Measurements from ENCODE around the gene ARHGAP30. TPM values are rescaled to one million over a fixed set of nuclear protein-coding genes. Genes with fewer than 3 reads are reported as not detected.
A peak's percentile ranks its signal among the peaks of the same experiment; 100 is the strongest.

ARHGAP30 gene
- total RNA-seq, 1 donor from 2014 or later: 26.0 TPM

DNA sequence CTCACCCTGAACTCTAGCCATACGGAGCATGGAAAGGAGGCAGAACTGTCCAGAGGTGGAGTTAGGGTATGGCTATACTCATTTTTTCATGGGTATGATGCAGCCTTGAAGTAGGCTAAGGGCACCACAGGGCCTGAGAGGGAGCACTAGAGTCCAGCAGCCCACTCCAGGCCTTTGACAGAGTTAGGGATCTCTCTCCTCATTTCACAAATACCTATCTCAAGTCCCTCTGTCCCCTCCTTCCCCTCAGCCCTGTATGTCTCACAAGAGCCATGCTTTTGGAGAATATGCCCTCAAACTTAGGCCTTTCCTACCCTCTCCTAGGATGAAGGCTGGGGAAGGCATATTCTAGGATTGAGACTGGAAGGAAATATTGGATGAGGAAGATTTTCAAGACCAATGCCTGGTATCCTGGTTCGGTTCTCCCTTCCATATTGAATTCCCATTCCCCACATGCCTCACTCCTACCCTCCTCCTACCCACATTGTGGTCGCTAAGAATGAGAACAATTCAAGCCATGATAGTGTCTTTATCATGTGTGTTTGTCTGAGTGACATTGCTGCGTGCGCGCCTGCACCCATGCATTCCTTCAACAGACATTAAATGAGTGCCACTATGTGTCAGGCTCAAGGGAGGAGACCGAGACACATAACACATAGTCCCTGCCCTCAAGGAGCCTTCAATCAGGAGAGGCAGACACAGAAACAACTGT, 22.3 kb upstream of the ARHGAP30 start:
- DNase-seq (ENCODE audit: low spot score): peak; percentile 33

DNA sequence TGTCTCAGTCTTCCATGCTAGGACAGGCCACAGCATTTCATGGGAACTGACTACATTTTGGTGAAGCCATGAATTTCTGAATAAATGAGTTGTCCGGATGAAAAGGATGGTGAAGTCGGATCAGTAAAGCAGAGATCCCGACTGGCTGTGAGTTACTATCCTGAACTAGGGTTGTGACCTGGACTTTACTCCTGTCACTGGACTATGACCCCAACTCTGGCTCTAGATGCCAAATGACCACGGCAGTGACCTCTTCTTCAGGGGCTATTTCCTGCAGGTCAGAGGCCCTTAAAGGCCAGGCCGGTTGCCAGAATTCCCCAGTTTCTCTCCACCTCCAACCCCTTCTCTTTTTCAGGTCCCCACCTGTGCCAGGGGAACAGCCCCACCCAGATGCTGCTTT, 21.4 kb upstream of the ARHGAP30 start:
- DNase-seq (ENCODE audit: low spot score): peak; percentile 59

- no peak for DNase-seq (ENCODE audit: low spot score)
Observed at GRCh38 chr1:161090617-161091016, 20.9 kb upstream of the ARHGAP30 start.

- peak; percentile 3 for DNase-seq (ENCODE audit: low spot score)
Observed at GRCh38 chr1:161089938-161090337, 20.2 kb upstream of the ARHGAP30 start.

DNA sequence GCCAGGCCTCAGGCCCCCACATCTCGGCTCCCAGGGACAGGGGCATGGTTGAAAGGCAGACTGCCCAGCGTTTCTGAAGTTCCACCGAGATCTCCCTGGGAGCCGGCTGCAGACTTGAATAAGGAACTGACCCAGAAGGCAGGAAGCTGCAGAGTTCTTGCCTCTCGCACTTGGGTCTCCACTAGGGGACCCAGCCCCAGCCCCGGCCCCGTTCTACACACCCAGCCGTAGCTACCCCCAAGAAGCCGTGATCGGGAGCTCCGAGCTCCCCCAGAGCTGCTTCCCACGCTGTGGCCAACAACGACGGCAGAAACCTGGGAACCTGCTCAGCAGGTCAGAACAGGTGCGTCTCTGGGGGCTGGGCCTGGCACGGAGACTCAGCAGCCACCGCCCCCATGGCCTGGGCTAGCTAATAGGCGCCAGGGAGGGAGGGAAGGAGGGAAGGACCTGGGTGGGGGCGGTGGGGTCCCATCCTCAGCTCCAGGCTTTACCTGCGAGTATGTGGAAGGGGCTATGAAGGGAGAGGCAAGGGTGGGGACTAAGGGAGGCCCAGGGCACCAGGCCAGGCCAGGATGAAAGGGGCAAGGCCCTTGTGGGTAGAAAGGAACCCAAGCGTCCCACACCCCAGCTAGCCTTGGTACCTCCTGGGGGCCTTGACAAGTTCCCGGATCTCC, 19.7 kb upstream of the ARHGAP30 start, which contains the start of gene NECTIN4:
Gene NECTIN4 (minus strand): TSS at position 308 of the 674 bp plus-strand sequence. CDS start 262 bp downstream, at position 46.
- peak; percentile 69 for DNase-seq (ENCODE audit: low spot score)

DNA sequence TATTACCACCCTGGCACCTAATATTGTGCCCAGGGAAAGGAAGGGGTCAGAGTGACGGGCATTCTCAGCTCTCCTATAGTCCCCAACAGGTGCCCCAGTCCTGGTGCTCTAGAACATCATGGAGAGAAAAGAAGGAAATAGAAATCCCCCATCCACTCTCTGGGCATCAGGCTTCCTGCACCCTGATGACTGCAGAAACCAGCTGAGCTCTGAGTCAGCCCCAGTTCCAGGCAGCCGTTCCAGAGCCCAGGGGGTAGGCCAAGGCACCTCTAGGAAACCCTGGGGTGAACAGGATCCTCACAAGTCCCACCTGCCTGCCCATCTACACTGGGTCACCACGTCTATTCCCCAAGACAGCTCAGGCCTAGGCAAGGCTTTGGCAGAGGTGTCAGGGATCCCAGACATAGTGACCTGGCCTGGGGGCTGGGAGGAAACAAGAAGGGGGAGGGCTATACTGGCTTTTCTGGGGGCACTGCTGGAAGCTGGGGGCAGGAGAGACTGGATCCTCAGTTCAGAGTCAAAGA, 19.0 kb upstream of the ARHGAP30 start:
- DNase-seq (ENCODE audit: low spot score): no peak

GRCh38 chr1:161086457-161086856, 16.8 kb upstream of the ARHGAP30 start:
- DNase-seq (ENCODE audit: low spot score): no peak

- no peak for DNase-seq (ENCODE audit: low spot score)
Observed at GRCh38 chr1:161085165-161085564, 15.5 kb upstream of the ARHGAP30 start.

DNA sequence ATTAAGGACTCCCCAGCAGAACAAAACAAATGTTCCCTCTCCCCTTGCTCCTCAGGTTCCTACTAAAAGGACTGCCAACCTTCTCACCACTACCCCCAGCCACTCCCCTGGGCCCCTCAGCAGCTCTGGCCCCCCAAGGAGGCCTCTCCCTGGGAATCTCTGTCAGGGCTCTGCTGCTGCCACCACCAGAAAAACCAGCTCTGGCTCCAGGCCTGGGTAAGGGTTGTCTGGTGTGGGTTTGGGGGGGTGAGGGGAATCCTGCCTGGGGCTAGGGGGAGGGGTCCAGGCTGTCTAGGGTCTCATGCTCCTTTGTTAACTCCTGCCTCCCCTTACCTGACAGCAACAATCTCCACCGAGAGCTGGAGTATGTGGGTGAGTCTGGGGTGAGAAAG, 14.9 kb upstream of the ARHGAP30 start:
- no peak for DNase-seq (ENCODE audit: low spot score)

DNA sequence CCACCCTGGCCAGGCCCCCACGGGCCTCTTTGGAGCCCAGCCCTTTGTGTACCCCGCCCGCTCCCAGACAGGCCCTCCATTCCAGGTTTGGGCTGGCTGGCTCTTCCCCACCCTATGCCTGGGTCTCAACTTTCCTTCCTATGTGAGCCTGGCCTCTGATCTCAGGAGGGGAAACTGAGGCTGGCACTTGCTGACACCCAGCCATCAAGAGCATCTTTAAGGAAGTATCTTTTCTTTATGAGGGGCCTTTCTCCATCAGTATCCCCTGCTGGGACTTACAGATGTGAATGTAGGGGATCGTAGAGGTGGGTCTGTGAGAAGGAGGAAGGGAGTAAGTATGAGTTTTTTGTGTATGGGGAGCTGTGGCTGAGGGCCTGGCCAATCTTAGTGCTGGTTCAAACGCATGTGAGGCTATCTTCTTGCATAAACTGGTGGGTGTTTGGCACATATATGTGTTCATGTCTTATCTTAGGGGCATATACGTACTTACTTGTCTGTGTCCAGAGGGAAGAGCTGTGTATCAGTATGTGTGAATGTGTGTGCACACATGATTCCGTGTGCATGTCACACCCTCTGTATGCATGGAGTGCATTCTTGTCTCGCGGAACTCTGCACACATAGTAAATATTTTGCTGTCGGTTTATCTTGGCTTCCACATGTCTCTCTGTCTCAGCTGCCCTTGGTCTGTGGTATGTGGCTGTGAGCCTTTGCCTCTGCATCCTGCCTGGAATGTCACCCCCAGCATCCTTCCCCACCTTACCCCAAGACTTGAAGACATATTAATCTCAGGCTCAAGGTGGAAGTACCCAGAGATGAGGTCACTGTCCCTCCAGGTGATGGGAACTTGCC, 14.3 kb upstream of the ARHGAP30 start:
- no peak for DNase-seq (ENCODE audit: low spot score)

- DNase-seq (ENCODE audit: low spot score): no peak
Observed at GRCh38 chr1:161082996-161083747, 13.5 kb upstream of the ARHGAP30 start.

DNA sequence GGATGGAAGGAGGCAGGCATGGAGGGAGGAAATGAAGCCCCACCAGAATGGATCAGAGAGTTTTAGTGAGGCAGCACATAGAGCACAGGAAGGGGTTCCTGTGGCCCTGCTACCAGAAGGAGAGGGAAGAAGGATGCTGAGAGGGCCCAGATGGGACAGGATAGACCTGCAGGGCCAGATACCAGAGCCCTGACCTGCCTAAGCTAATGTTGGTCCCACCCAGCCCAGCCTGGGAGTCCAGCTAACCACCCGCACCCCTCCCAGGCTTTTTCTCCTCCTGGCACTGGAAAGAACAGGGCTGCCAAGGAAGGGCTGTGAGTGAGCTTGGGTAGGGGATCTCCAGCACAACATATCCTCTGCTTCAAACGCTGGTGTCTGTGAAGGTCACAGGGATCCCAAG, 12.8 kb upstream of the ARHGAP30 start:
- DNase-seq (ENCODE audit: low spot score): no peak

DNA sequence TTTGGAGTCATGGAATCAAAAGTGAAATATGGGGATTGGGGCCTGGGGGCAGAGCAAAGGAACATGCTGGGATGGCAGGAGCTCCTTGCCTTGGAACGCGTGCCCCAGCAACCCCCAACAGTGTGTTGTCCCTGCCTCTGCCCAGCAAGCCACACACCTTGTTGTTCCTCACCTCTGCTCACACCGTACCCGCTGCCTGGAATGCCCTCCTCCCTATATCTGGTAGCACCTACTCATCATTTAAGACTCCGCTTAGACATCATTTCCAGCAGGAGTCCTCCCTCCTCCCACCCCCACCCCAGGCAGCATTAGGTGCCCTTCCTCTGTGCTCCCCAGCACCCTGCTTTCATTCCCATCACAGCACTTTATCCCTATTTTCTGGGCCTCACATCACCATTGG, 11.8 kb upstream of the ARHGAP30 start:
- DNase-seq (ENCODE audit: low spot score): no peak

DNA sequence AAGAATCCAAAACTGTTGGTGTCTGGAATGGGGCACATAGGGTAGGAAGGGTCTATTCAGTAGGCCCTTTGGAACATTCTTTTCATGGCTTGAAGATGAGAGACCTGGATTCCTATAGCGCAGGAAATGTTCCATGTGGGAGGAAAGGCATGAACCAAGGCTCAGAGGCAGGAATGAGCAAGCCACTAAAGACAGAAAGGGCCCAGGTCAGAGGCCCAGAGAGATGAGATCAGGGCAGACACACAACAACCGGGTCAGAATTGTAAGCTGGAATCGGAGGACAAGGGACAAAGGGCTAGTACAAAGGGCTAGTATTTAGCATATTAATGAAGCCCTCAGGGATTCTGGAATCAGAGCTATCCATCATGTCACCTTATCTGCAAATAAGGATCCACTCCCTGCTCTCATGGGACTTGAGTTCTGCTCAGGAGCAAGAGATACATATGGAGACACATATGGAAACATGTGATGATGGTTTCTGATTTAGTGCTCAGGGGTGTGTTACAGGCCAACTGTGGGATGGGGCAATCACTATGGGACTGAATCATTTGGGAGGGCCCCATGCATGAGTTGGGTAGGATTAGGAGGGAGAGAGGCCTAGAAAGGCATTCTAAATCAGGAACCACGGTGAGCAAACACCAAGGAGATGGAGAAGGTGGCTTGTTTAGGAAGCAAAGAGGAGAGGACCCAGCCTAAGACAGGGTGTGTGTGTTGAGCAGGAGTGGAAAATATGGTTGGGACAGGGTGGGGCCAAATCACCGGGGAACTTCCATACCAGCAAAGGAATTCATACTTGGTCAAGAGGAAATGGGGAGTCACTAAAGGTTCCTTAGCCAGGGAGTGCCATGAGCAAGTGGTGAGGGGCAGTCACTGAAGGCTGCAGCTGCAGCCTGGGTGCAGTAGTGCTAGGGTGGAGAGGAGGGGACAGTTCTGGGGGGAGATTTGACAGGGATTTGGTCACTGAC, 11.0 kb upstream of the ARHGAP30 start:
- DNase-seq (ENCODE audit: low spot score): no peak

GRCh38 chr1:161079436-161080110, 9.9 kb upstream of the ARHGAP30 start:
- no peak for DNase-seq (ENCODE audit: low spot score)

DNA sequence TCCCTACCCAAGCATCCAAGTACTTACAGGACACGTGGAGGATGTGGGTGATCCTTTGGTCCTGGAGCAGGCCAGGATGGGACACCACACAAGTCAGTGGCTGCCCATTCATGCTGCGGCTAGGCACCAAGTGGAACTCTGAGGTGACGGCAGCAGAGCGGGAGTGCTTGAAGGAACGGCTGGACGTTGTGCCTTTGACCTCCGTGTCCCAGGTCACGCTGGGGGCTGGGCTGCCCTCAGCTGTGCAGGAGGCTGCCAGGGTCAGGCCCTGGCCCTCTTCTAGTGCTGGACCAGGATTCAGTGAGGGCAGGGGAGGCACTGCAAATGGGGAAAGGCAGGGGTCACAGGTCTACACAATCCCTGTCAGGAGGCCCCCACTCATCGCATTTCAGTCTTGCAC, 7.7 kb upstream of the ARHGAP30 start:
- no peak for DNase-seq (ENCODE audit: low spot score)

DNA sequence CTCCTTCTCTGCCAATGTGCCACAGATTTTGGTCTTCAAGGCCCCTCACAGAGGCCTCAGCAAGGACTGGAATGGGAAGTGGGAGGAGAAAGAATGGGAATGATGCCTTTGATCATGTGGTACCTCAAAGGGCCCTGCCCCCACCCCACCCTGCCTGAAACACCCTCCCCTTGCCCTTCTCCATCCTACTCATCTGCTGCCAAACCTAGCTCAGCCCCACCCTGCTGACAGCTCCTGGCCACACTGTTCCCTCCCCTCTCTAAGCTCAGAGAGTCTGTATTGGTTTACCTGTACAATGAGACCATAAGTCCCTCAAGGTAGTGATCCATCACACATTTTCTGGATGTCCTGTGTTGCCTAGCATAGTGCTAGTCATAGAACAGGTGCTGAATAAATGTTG, 6.7 kb upstream of the ARHGAP30 start:
- DNase-seq (ENCODE audit: low spot score): no peak

- no peak for DNase-seq (ENCODE audit: low spot score)
Observed at GRCh38 chr1:161074676-161075368, 5.1 kb upstream of the ARHGAP30 start.

Data from mesenteric fat pad (tissue), 1 donor.